ENCODE measurements around the gene NELL2. TPM values are rescaled to one million over a fixed set of nuclear protein-coding genes. Genes with fewer than 3 reads are reported as not detected.
A peak's percentile ranks its signal among the peaks of the same experiment; 100 is the strongest.

Gene NELL2
- total RNA-seq, 2 donors from 2014 or later: 5.1 to 6.9 TPM

GRCh38 chr12:44876544-44877410, 662 bp upstream of the NELL2 start:
- 2% methylated on average over 9 to 42 of the region's 42 CpGs for WGBS, 2 experiments (ENCODE audit: insufficient coverage in 1 of 2, insufficient read length in 1 of 2)
- peaks cover 14% of the 10 kb centered on the region for H3K4me1 Mint-ChIP-seq
- Histone ChIP-seq H3K36me3 (ENCODE audit: control insufficient read depth, insufficient read depth, low read length) (no peaks in the 10 kb centered on the region), H3K4me3 (ENCODE audit: low read length) (peak overlapping the region; percentile 86), H3K27me3 (ENCODE audit: control insufficient read depth, insufficient read depth, low read length, poor library complexity, severe bottlenecking) (peaks cover 31% of the 10 kb centered on the region), H3K27ac (ENCODE audit: low read depth, low read length) (no peak overlapping the region), H3K4me1 (ENCODE audit: control insufficient read depth, insufficient read depth, low read length) (peaks cover 5% of the 10 kb centered on the region), H3K9ac (ENCODE audit: extremely low read depth, low read length, poor library complexity, severe bottlenecking) (no peak overlapping the region), H3K9me3 (ENCODE audit: control insufficient read depth, low read length) (peaks cover 10% of the 10 kb centered on the region)
- H3K4me3 Mint-ChIP-seq: peak overlapping the region; percentile 73
- H3K27me3 Mint-ChIP-seq (ENCODE audit: insufficient read depth): peaks cover 39% of the 10 kb centered on the region
- peak; percentile 50 for TF ChIP-seq CTCF (conservative IDR thresholded peaks at IDR 0.05)
- peak; percentile 95 for DNase-seq
- peaks cover 9% of the 10 kb centered on the region for H3K9me3 Mint-ChIP-seq
- H3K27ac Mint-ChIP-seq: no peak overlapping the region
- no peaks in the 10 kb centered on the region for H3K36me3 Mint-ChIP-seq (ENCODE audit: low read depth)

GRCh38 chr12:44875417-44875953, 630 bp downstream of the NELL2 start:
- H3K27me3 ChIP-seq (ENCODE audit: control insufficient read depth, insufficient read depth, low read length, poor library complexity, severe bottlenecking): peaks cover 31% of the 10 kb centered on the region
- 0 to 1% methylated on average over 11 to 27 of the region's 27 CpGs for WGBS, 2 experiments (ENCODE audit: insufficient coverage in 1 of 2, insufficient read length in 1 of 2)
- H3K27me3 Mint-ChIP-seq (ENCODE audit: insufficient read depth): peaks cover 39% of the 10 kb centered on the region
- H3K36me3 Mint-ChIP-seq (ENCODE audit: low read depth): no peaks in the 10 kb centered on the region
- peaks cover 14% of the 10 kb centered on the region for H3K4me1 Mint-ChIP-seq
- peaks cover 5% of the 10 kb centered on the region for H3K4me1 ChIP-seq (ENCODE audit: control insufficient read depth, insufficient read depth, low read length)
- peak overlapping the region; percentile 67 for H3K27ac ChIP-seq (ENCODE audit: low read depth, low read length)
- DNase-seq: peak; percentile 85
- H3K27ac Mint-ChIP-seq: peak overlapping the region; percentile 57
- H3K4me3 ChIP-seq (ENCODE audit: low read length): peak overlapping the region; percentile 86
- H3K9me3 ChIP-seq (ENCODE audit: control insufficient read depth, low read length): no peaks in the 10 kb centered on the region
- peak overlapping the region; percentile 73 for H3K4me3 Mint-ChIP-seq
- peak overlapping the region; percentile 23 for H3K9ac ChIP-seq (ENCODE audit: extremely low read depth, low read length, poor library complexity, severe bottlenecking)
- no peak for TF ChIP-seq CTCF (conservative IDR thresholded peaks at IDR 0.05)
- H3K36me3 ChIP-seq (ENCODE audit: control insufficient read depth, insufficient read depth, low read length): no peaks in the 10 kb centered on the region
- no peaks in the 10 kb centered on the region for H3K9me3 Mint-ChIP-seq

- Histone ChIP-seq H3K4me1 (ENCODE audit: control insufficient read depth, insufficient read depth, low read length) (peaks cover 5% of the 10 kb centered on the region), H3K4me3 (ENCODE audit: low read length) (peak overlapping the region; percentile 86), H3K9me3 (ENCODE audit: control insufficient read depth, low read length) (no peaks in the 10 kb centered on the region), H3K27ac (ENCODE audit: low read depth, low read length) (no peak overlapping the region), H3K36me3 (ENCODE audit: control insufficient read depth, insufficient read depth, low read length) (no peaks in the 10 kb centered on the region), H3K27me3 (ENCODE audit: control insufficient read depth, insufficient read depth, low read length, poor library complexity, severe bottlenecking) (peaks cover 31% of the 10 kb centered on the region), H3K9ac (ENCODE audit: extremely low read depth, low read length, poor library complexity, severe bottlenecking) (peak overlapping the region; percentile 23)
- peak; percentile 84 for DNase-seq
- Mint-ChIP-seq H3K27ac (no peak overlapping the region), H3K9me3 (no peaks in the 10 kb centered on the region), H3K36me3 (ENCODE audit: low read depth) (no peaks in the 10 kb centered on the region), H3K4me1 (peaks cover 14% of the 10 kb centered on the region), H3K27me3 (ENCODE audit: insufficient read depth) (peaks cover 39% of the 10 kb centered on the region), H3K4me3 (peak overlapping the region; percentile 73)
- WGBS, 2 experiments (ENCODE audit: insufficient coverage in 1 of 2, insufficient read length in 1 of 2): 0% methylated on average over 5 to 12 of the region's 12 CpGs
- no peak for TF ChIP-seq CTCF (conservative IDR thresholded peaks at IDR 0.05)
Measured at GRCh38 chr12:44874981-44875416, 1.1 kb downstream of the NELL2 start.

Data from endodermal cell (in vitro differentiated cells).